Gastroesophageal sphincter (tissue), 3 donors: ENCODE data around the gene NDUFAF7.

ENCODE experiments used
- POLR2A ChIP-seq, 2 donors: fragments of 450-650 bp; IDR thresholded peaks; one replicate each; pipeline ENCODE4 v1.6.1; 2017; ENCODE audit warnings: antibody characterized with exemption in 2 of 2, mild to moderate bottlenecking in 2 of 2, moderate library complexity in 1 of 2
- TF ChIP-seq, protein P1 (sequence below), 4 experiments: fragments of 200-600 bp in 2 of 4; fragments of 450-650 bp in 2 of 4; sonication (generic) in 1 of 4; IDR thresholded peaks; one replicate each; pipeline ENCODE4 v1.5.1; 2017 to 2019; ENCODE audit warnings: antibody characterized with exemption in 4 of 4, mild to moderate bottlenecking in 2 of 4, moderate library complexity in 2 of 4

GRCh38 chr2:37271376-37272067 lies 40.1 kb downstream of the NDUFAF7 start:
- no peak for TF ChIP-seq POLR2A (IDR thresholded peaks at IDR 0.05)
- TF ChIP-seq, protein P1, sequence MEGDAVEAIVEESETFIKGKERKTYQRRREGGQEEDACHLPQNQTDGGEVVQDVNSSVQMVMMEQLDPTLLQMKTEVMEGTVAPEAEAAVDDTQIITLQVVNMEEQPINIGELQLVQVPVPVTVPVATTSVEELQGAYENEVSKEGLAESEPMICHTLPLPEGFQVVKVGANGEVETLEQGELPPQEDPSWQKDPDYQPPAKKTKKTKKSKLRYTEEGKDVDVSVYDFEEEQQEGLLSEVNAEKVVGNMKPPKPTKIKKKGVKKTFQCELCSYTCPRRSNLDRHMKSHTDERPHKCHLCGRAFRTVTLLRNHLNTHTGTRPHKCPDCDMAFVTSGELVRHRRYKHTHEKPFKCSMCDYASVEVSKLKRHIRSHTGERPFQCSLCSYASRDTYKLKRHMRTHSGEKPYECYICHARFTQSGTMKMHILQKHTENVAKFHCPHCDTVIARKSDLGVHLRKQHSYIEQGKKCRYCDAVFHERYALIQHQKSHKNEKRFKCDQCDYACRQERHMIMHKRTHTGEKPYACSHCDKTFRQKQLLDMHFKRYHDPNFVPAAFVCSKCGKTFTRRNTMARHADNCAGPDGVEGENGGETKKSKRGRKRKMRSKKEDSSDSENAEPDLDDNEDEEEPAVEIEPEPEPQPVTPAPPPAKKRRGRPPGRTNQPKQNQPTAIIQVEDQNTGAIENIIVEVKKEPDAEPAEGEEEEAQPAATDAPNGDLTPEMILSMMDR (IDR thresholded peaks at IDR 0.05), result no peak
